GM23338 (cell line): Measurements from ENCODE around the gene ZNF106. TPM values are rescaled to one million over a fixed set of nuclear protein-coding genes. Genes with fewer than 3 reads are reported as not detected.

ENCODE experiments used
- ATAC-seq: fragments of 200-7000 bp; cut with Tn5 transposase; 3 replicates; pipeline ENCODE4 v1.9.1; 2020
- DNase-seq: peaks from one replicate; pipeline ENCODE4 v3.0.0-alpha.2; 2015; ENCODE audit warnings: low spot score
- H2AFZ ChIP-seq: fragments of 200-600 bp; sonication (generic); 2 replicates; pipeline ENCODE4 v1.8.0; 2016; ENCODE audit warnings: antibody characterized with exemption, mild to moderate bottlenecking, moderate library complexity
- H3F3A ChIP-seq: fragments of 200-600 bp; sonication (generic); replicated peaks from 2 replicates; pipeline ENCODE4 v1.8.0; 2017; ENCODE audit warnings: antibody characterized with exemption, mixed run types, low read depth
- H3K27ac ChIP-seq: fragments of 200-600 bp; sonication (generic); 2 replicates; pipeline ENCODE4 v1.6.1; 2016; ENCODE audit warnings: low read depth
- H3K27me3 ChIP-seq: fragments of 200-600 bp; sonication (generic); 2 replicates; pipeline ENCODE4 v1.8.0; 2016; ENCODE audit warnings: mild to moderate bottlenecking, mixed run types, moderate library complexity; ENCODE audit not compliant: insufficient read depth
- H3K36me3 ChIP-seq: fragments of 200-600 bp; sonication (generic); 2 replicates; pipeline ENCODE4 v1.8.0; 2016; ENCODE audit warnings: mild to moderate bottlenecking; ENCODE audit not compliant: insufficient read depth
- H3K4me1 ChIP-seq: fragments of 200-600 bp; sonication (generic); 2 replicates; pipeline ENCODE4 v1.8.0; 2016; ENCODE audit warnings: mild to moderate bottlenecking, moderate library complexity; ENCODE audit not compliant: insufficient read depth
- H3K4me2 ChIP-seq: fragments of 200-600 bp; sonication (generic); 2 replicates; pipeline ENCODE4 v1.7.1; 2017; ENCODE audit warnings: mixed run types
- H3K4me3 ChIP-seq: fragments of 200-600 bp; sonication (generic); 2 replicates; pipeline ENCODE4 v1.6.1; 2016; ENCODE audit warnings: mixed run types
- H3K79me2 ChIP-seq: fragments of 200-600 bp; sonication (generic); replicated peaks from 2 replicates; pipeline ENCODE4 v1.8.0; 2017; ENCODE audit warnings: mild to moderate bottlenecking; ENCODE audit not compliant: insufficient read depth
- H3K9me2 ChIP-seq: fragments of 200-600 bp; sonication (generic); 2 replicates; pipeline ENCODE4 v1.8.0; 2017; ENCODE audit not compliant: insufficient read depth
- H4K20me1 ChIP-seq: fragments of 200-600 bp; sonication (generic); replicated peaks from 2 replicates; pipeline ENCODE4 v1.8.0; 2017; ENCODE audit warnings: mild to moderate bottlenecking; ENCODE audit not compliant: insufficient read depth
- H3K27ac Mint-ChIP-seq: 2 replicates; pipeline ENCODE4 v1.8.0; 2020; ENCODE audit warnings: inconsistent platforms, mild to moderate bottlenecking, moderate library complexity, mixed read lengths
- H3K27me3 Mint-ChIP-seq: 3 replicates; pipeline ENCODE4 v1.8.0; 2022; ENCODE audit warnings: low read depth, mild to moderate bottlenecking, moderate library complexity, mixed read lengths, inconsistent platforms; ENCODE audit not compliant: insufficient read depth, poor library complexity
- H3K36me3 Mint-ChIP-seq: 3 replicates; pipeline ENCODE4 v1.8.0; 2021; ENCODE audit warnings: low read depth, mild to moderate bottlenecking, inconsistent platforms, moderate library complexity, mixed read lengths
- H3K4me1 Mint-ChIP-seq: 3 replicates; pipeline ENCODE4 v1.8.0; 2020; ENCODE audit warnings: mild to moderate bottlenecking, inconsistent platforms, mixed read lengths
- H3K4me3 Mint-ChIP-seq: 3 replicates; pipeline ENCODE4 v1.8.0; 2021; ENCODE audit warnings: moderate library complexity, mild to moderate bottlenecking, inconsistent platforms, mixed read lengths
- H3K9me3 Mint-ChIP-seq: 3 replicates; pipeline ENCODE4 v1.8.0; 2020; ENCODE audit warnings: moderate library complexity, mild to moderate bottlenecking, inconsistent platforms, mixed read lengths
- EZH2 ChIP-seq: fragments of 200-600 bp; sonication (generic); IDR thresholded peaks from one replicate; pipeline ENCODE4 v1.8.0; 2017; ENCODE audit warnings: antibody characterized with exemption, mild to moderate bottlenecking, low read depth; ENCODE audit not compliant: unreplicated experiment
- EZH2phosphoT487 ChIP-seq: fragments of 200-600 bp; sonication (generic); IDR thresholded peaks from one replicate; pipeline ENCODE4 v1.8.1; 2018; ENCODE audit warnings: antibody characterized with exemption; ENCODE audit not compliant: unreplicated experiment
- STAT1 ChIP-seq: IDR thresholded peaks from one replicate; pipeline ENCODE4 v1.6.1; 2016; ENCODE audit warnings: antibody characterized with exemption; ENCODE audit not compliant: unreplicated experiment
- polyA plus RNA-seq: library from polyadenylated mRNA; unstranded; fragments of >200 nt; fragmentation: Nextera tagmentation; extraction: Ambion mirVana; gene quantifications from 2 replicates; pipeline ENCODE4 v1.2.1, GENCODE V29; 2016
- total RNA-seq: library from RNA; depleted of rRNA; stranded (reverse); fragments of >200 nt; shearing (Covaris generic); gene quantifications from 2 replicates; pipeline ENCODE4 v1.2.3, GENCODE V29; 2014
- TF ChIP-seq, protein P1 (sequence below): fragments of 250-450 bp; sonication (Bioruptor Pico); IDR thresholded peaks from 2 replicates; pipeline ENCODE4 v1.5.0; 2020; ENCODE audit warnings: mild to moderate bottlenecking, moderate library complexity
- TF ChIP-seq, protein P2 (sequence below): IDR thresholded peaks from one replicate; pipeline ENCODE4 v1.6.1; 2018; ENCODE audit warnings: antibody characterized with exemption; ENCODE audit not compliant: unreplicated experiment

ZNF106 gene
- total and polyA plus RNA-seq, 2 experiments from 2014 or later, result 48.0 to 53.7 TPM

DNA sequence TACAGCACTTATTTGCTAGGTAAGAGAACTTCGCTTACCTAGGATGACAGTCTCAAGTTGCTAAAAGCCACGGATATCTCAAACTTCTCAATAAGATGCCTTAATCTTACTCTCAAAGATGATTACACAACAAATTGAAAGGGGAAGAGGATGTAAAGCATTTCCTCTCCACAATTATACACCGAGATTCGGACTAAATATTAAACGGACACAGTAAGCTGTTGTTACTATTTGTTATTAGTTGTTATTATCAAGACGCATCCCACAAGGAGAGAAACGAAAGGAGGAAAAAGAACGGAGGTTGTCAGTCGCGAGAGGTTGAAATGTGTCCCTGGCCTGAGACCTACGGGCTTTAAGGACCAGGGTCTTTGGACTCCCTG lies 660 bp downstream of the ZNF106 start:
- no peaks in the 10 kb centered on the region for H3K9me2 ChIP-seq
- H3F3A ChIP-seq, result no peaks in the 10 kb centered on the region
- peaks cover 10% of the 10 kb centered on the region; the same call in 1 of the 2 replicates for H3K4me1 ChIP-seq
- peaks cover 14% of the 10 kb centered on the region for H3K27me3 Mint-ChIP-seq
- no peaks in the 10 kb centered on the region for H3K27me3 ChIP-seq
- H4K20me1 ChIP-seq, result no peaks in the 10 kb centered on the region; the same call in 1 of the 2 replicates
- peak overlapping the region; percentile 99 for H3K27ac Mint-ChIP-seq
- peak overlapping the region; percentile 79 for H3K4me2 ChIP-seq
- peaks cover 7% of the 10 kb centered on the region; the same call in 2 of the 3 replicates for H3K4me1 Mint-ChIP-seq
- peak overlapping the region; percentile 95 for H3K4me3 Mint-ChIP-seq
- no peaks in the 10 kb centered on the region for H3K9me3 Mint-ChIP-seq
- no peaks in the 10 kb centered on the region; the same call in 2 of the 3 replicates for H3K36me3 Mint-ChIP-seq
- no peak overlapping the region for H3K27ac ChIP-seq
- DNase-seq (no peak), ATAC-seq (no peak)
- H3K4me3 ChIP-seq, result peak overlapping the region; percentile 72
- peaks cover 44% of the 10 kb centered on the region for H3K79me2 ChIP-seq
- H2AFZ ChIP-seq, result peak overlapping the region; percentile 57
- TF ChIP-seq, protein P1, sequence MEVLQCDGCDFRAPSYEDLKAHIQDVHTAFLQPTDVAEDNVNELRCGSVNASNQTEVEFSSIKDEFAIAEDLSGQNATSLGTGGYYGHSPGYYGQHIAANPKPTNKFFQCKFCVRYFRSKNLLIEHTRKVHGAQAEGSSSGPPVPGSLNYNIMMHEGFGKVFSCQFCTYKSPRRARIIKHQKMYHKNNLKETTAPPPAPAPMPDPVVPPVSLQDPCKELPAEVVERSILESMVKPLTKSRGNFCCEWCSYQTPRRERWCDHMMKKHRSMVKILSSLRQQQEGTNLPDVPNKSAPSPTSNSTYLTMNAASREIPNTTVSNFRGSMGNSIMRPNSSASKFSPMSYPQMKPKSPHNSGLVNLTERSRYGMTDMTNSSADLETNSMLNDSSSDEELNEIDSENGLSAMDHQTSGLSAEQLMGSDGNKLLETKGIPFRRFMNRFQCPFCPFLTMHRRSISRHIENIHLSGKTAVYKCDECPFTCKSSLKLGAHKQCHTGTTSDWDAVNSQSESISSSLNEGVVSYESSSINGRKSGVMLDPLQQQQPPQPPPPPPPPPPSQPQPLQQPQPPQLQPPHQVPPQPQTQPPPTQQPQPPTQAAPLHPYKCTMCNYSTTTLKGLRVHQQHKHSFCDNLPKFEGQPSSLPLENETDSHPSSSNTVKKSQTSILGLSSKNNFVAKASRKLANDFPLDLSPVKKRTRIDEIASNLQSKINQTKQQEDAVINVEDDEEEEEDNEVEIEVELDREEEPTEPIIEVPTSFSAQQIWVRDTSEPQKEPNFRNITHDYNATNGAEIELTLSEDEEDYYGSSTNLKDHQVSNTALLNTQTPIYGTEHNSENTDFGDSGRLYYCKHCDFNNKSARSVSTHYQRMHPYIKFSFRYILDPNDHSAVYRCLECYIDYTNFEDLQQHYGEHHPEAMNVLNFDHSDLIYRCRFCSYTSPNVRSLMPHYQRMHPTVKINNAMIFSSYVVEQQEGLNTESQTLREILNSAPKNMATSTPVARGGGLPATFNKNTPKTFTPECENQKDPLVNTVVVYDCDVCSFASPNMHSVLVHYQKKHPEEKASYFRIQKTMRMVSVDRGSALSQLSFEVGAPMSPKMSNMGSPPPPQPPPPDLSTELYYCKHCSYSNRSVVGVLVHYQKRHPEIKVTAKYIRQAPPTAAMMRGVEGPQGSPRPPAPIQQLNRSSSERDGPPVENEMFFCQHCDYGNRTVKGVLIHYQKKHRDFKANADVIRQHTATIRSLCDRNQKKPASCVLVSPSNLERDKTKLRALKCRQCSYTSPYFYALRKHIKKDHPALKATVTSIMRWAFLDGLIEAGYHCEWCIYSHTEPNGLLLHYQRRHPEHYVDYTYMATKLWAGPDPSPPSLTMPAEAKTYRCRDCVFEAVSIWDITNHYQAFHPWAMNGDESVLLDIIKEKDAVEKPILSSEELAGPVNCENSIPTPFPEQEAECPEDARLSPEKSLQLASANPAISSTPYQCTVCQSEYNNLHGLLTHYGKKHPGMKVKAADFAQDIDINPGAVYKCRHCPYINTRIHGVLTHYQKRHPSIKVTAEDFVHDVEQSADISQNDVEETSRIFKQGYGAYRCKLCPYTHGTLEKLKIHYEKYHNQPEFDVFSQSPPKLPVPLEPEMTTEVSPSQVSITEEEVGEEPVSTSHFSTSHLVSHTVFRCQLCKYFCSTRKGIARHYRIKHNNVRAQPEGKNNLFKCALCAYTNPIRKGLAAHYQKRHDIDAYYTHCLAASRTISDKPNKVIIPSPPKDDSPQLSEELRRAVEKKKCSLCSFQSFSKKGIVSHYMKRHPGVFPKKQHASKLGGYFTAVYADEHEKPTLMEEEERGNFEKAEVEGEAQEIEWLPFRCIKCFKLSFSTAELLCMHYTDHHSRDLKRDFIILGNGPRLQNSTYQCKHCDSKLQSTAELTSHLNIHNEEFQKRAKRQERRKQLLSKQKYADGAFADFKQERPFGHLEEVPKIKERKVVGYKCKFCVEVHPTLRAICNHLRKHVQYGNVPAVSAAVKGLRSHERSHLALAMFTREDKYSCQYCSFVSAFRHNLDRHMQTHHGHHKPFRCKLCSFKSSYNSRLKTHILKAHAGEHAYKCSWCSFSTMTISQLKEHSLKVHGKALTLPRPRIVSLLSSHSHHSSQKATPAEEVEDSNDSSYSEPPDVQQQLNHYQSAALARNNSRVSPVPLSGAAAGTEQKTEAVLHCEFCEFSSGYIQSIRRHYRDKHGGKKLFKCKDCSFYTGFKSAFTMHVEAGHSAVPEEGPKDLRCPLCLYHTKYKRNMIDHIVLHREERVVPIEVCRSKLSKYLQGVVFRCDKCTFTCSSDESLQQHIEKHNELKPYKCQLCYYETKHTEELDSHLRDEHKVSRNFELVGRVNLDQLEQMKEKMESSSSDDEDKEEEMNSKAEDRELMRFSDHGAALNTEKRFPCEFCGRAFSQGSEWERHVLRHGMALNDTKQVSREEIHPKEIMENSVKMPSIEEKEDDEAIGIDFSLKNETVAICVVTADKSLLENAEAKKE (CRISPR knock-in tag), result no peak
- TF ChIP-seq STAT1, result no peak
- no peaks in the 10 kb centered on the region for H3K36me3 ChIP-seq

DNA sequence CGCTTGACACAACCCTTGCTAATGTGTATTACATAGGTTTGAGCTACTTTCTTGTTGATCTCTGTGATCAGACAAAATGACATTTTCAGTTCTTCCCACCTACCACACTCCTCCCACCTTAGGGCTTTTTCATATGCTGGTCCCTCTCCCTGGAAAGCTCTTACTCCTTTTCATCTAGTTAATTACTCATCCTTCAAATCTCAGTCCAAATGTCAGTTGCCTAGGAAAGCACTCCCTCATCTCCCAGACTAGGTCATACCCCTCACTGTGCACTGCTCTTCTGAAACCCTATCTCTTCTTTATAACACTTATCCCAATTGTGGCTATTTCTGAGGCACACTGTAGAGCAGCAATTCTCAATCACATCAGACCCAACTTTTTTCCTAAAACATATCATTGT lies 7.3 kb downstream of the ZNF106 start:
- no peaks in the 10 kb centered on the region; the same call in 1 of the 2 replicates for H4K20me1 ChIP-seq
- H3K4me1 ChIP-seq, result no peaks in the 10 kb centered on the region
- no peaks in the 10 kb centered on the region for H3K9me2 ChIP-seq
- no peaks in the 10 kb centered on the region for H3K9me3 Mint-ChIP-seq
- no peak overlapping the region for H3K4me3 Mint-ChIP-seq
- H3K79me2 ChIP-seq, result peaks cover 43% of the 10 kb centered on the region
- no peak overlapping the region for H3K27ac ChIP-seq
- H3K4me2 ChIP-seq, result no peak overlapping the region
- no peaks in the 10 kb centered on the region for H3F3A ChIP-seq
- no peak for ATAC-seq
- no peaks in the 10 kb centered on the region for H3K36me3 ChIP-seq
- H3K27ac Mint-ChIP-seq, result no peak overlapping the region
- no peaks in the 10 kb centered on the region for H3K27me3 ChIP-seq
- no peaks in the 10 kb centered on the region for H3K27me3 Mint-ChIP-seq
- peaks cover 6% of the 10 kb centered on the region; the same call in 2 of the 3 replicates for H3K36me3 Mint-ChIP-seq
- no peak overlapping the region for H3K4me3 ChIP-seq
- no peaks in the 10 kb centered on the region for H3K4me1 Mint-ChIP-seq
- no peak for DNase-seq
- H2AFZ ChIP-seq, result no peak overlapping the region
- TF ChIP-seq EZH2phosphoT487, result no peak
- TF ChIP-seq, protein P2, sequence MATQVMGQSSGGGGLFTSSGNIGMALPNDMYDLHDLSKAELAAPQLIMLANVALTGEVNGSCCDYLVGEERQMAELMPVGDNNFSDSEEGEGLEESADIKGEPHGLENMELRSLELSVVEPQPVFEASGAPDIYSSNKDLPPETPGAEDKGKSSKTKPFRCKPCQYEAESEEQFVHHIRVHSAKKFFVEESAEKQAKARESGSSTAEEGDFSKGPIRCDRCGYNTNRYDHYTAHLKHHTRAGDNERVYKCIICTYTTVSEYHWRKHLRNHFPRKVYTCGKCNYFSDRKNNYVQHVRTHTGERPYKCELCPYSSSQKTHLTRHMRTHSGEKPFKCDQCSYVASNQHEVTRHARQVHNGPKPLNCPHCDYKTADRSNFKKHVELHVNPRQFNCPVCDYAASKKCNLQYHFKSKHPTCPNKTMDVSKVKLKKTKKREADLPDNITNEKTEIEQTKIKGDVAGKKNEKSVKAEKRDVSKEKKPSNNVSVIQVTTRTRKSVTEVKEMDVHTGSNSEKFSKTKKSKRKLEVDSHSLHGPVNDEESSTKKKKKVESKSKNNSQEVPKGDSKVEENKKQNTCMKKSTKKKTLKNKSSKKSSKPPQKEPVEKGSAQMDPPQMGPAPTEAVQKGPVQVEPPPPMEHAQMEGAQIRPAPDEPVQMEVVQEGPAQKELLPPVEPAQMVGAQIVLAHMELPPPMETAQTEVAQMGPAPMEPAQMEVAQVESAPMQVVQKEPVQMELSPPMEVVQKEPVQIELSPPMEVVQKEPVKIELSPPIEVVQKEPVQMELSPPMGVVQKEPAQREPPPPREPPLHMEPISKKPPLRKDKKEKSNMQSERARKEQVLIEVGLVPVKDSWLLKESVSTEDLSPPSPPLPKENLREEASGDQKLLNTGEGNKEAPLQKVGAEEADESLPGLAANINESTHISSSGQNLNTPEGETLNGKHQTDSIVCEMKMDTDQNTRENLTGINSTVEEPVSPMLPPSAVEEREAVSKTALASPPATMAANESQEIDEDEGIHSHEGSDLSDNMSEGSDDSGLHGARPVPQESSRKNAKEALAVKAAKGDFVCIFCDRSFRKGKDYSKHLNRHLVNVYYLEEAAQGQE, result no peak
- TF ChIP-seq EZH2, result no peak
